Fibroblast of lung (primary cell): ENCODE data around the gene HS1BP3. TPM values are rescaled to one million over a fixed set of nuclear protein-coding genes. Genes with fewer than 3 reads are reported as not detected.

Source experiments
- DNase-seq, 2 donors: peaks; one replicate each; pipeline versions ENCODE4 v3.0.0 to v3.0.0-alpha.2; 2010; ENCODE audit warnings: low read depth in 2 of 2
- H2AFZ ChIP-seq: 2 replicates; pipeline ENCODE4 v1.5.1; 2012; ENCODE audit warnings: low read length, control low read depth, inconsistent platforms
- H3K27ac ChIP-seq: 2 replicates; pipeline ENCODE4 v1.5.1; 2011; ENCODE audit warnings: low read length, control low read depth; ENCODE audit not compliant: insufficient read depth
- H3K27me3 ChIP-seq: 2 replicates; pipeline ENCODE4 v1.5.1; 2011; ENCODE audit warnings: mild to moderate bottlenecking, low read length; ENCODE audit not compliant: control insufficient read depth, insufficient read depth
- H3K36me3 ChIP-seq: 2 replicates; pipeline ENCODE4 v1.5.1; 2011; ENCODE audit warnings: low read length; ENCODE audit not compliant: control insufficient read depth, insufficient read depth
- H3K4me1 ChIP-seq: 2 replicates; pipeline ENCODE4 v1.5.1; 2011; ENCODE audit warnings: low read length; ENCODE audit not compliant: control insufficient read depth, insufficient read depth; ENCODE audit errors: extremely low read depth
- H3K4me2 ChIP-seq: 2 replicates; pipeline ENCODE4 v1.5.1; 2011; ENCODE audit warnings: low read length, control low read depth; ENCODE audit not compliant: insufficient read depth; ENCODE audit errors: extremely low read depth
- H3K4me3 ChIP-seq, 4 experiments: fragments of 200-600 bp in 1 of 4; sonication (generic) in 1 of 4; replicated peaks in 1 of 4; 2 replicates each; pipeline ENCODE4 v1.5.1; 2011 to 2016; ENCODE audit warnings: low read length in 4 of 4, low read depth in 3 of 4, mild to moderate bottlenecking in 3 of 4, control low read depth in 2 of 4, inconsistent platforms in 1 of 4, mixed read lengths in 1 of 4; ENCODE audit not compliant: insufficient read depth in 1 of 4; ENCODE audit errors: control extremely low read depth in 1 of 4
- H3K79me2 ChIP-seq: 2 replicates; pipeline ENCODE4 v1.5.1; 2012; ENCODE audit warnings: mild to moderate bottlenecking, low read length, inconsistent platforms; ENCODE audit not compliant: control insufficient read depth, insufficient read depth
- H3K9ac ChIP-seq: 2 replicates; pipeline ENCODE4 v1.5.1; 2011; ENCODE audit warnings: mild to moderate bottlenecking, low read length, control low read depth; ENCODE audit not compliant: insufficient read depth
- H3K9me3 ChIP-seq: 2 replicates; pipeline ENCODE4 v1.5.1; 2012; ENCODE audit warnings: low read depth, low read length; ENCODE audit not compliant: control insufficient read depth, insufficient read depth
- H4K20me1 ChIP-seq: 2 replicates; pipeline ENCODE4 v1.5.1; 2011; ENCODE audit warnings: low read length; ENCODE audit not compliant: control insufficient read depth, insufficient read depth; ENCODE audit errors: extremely low read depth
- EZH2 ChIP-seq: IDR thresholded peaks from 2 replicates; pipeline ENCODE4 v1.5.1; 2012; ENCODE audit warnings: low read length, control low read depth, mild to moderate bottlenecking; ENCODE audit errors: missing control alignments
- polyA plus RNA-seq, 2 donors: library from polyadenylated mRNA; depleted of rRNA in 1 of 2; stranded (reverse) in 1 of 2; unstranded in 1 of 2; fragments of >200 nt; gene quantifications; 2 replicates each; pipeline ENCODE4 v1.2.1, GENCODE V29; 2011 to 2012; ENCODE audit warnings: missing spikeins in 1 of 2
- total RNA-seq: library from RNA; depleted of rRNA; stranded (reverse); fragments of >200 nt; gene quantifications from 2 replicates; pipeline ENCODE4 v1.2.1, GENCODE V29; 2014
- TF ChIP-seq, protein P1 (sequence below), 2 donors: IDR thresholded peaks in 1 of 2; conservative IDR thresholded peaks in 1 of 2; 1 replicate in 1 of 2; 2 replicates in 1 of 2; pipeline ENCODE4 v1.5.1; 2011 to 2012; ENCODE audit warnings: low read length in 2 of 2, control low read depth in 1 of 2, inconsistent platforms in 1 of 2, low read depth in 1 of 2, mild to moderate bottlenecking in 1 of 2

HS1BP3 gene
- total and polyA plus RNA-seq, 2 donors (not counting 1 experiment from before 2014, with no cell fraction given), result 17.8 to 38.1 TPM

- Histone ChIP-seq H3K4me1 (peaks cover 44% of the 10 kb centered on the region), H3K27ac (peak overlapping the region; percentile 27), H3K36me3 (no peaks in the 10 kb centered on the region), H2AFZ (no peak overlapping the region), H3K9ac (no peak overlapping the region), H3K4me3 (no peak overlapping the region), H3K4me2 (no peak overlapping the region), H3K9me3 (no peaks in the 10 kb centered on the region), H3K27me3 (no peaks in the 10 kb centered on the region), H3K79me2 (no peaks in the 10 kb centered on the region), H4K20me1 (no peaks in the 10 kb centered on the region)
- no peak for DNase-seq
- TF ChIP-seq, protein P1, sequence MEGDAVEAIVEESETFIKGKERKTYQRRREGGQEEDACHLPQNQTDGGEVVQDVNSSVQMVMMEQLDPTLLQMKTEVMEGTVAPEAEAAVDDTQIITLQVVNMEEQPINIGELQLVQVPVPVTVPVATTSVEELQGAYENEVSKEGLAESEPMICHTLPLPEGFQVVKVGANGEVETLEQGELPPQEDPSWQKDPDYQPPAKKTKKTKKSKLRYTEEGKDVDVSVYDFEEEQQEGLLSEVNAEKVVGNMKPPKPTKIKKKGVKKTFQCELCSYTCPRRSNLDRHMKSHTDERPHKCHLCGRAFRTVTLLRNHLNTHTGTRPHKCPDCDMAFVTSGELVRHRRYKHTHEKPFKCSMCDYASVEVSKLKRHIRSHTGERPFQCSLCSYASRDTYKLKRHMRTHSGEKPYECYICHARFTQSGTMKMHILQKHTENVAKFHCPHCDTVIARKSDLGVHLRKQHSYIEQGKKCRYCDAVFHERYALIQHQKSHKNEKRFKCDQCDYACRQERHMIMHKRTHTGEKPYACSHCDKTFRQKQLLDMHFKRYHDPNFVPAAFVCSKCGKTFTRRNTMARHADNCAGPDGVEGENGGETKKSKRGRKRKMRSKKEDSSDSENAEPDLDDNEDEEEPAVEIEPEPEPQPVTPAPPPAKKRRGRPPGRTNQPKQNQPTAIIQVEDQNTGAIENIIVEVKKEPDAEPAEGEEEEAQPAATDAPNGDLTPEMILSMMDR (conservative IDR thresholded peaks at IDR 0.05 in 1 of 2, IDR thresholded peaks at IDR 0.05 in 1 of 2; ENCODE audit: low read depth in 1 of 2, low read length in 2 of 2), result no peak
- no peak for TF ChIP-seq EZH2
Observed at GRCh38 chr2:20597860-20598183, 53.1 kb downstream of the HS1BP3 start.

GRCh38 chr2:20596973-20597859 is 53.7 kb downstream of the HS1BP3 start:
- TF ChIP-seq, protein P1 (conservative IDR thresholded peaks at IDR 0.05 in 1 of 2, IDR thresholded peaks at IDR 0.05 in 1 of 2; ENCODE audit: low read depth in 1 of 2, low read length in 2 of 2), result no peak
- no peak for TF ChIP-seq EZH2
- DNase-seq, result peak in 1 of 2 donors; percentile 91
- Histone ChIP-seq H4K20me1 (no peaks in the 10 kb centered on the region), H3K27ac (peak overlapping the region; percentile 41), H3K4me2 (no peak overlapping the region), H3K9ac (peak overlapping the region; percentile 9), H3K27me3 (no peaks in the 10 kb centered on the region), H3K4me3 (no peak overlapping the region), H3K36me3 (no peaks in the 10 kb centered on the region), H2AFZ (no peak overlapping the region), H3K9me3 (no peaks in the 10 kb centered on the region), H3K79me2 (no peaks in the 10 kb centered on the region), H3K4me1 (peaks cover 44% of the 10 kb centered on the region)

DNA sequence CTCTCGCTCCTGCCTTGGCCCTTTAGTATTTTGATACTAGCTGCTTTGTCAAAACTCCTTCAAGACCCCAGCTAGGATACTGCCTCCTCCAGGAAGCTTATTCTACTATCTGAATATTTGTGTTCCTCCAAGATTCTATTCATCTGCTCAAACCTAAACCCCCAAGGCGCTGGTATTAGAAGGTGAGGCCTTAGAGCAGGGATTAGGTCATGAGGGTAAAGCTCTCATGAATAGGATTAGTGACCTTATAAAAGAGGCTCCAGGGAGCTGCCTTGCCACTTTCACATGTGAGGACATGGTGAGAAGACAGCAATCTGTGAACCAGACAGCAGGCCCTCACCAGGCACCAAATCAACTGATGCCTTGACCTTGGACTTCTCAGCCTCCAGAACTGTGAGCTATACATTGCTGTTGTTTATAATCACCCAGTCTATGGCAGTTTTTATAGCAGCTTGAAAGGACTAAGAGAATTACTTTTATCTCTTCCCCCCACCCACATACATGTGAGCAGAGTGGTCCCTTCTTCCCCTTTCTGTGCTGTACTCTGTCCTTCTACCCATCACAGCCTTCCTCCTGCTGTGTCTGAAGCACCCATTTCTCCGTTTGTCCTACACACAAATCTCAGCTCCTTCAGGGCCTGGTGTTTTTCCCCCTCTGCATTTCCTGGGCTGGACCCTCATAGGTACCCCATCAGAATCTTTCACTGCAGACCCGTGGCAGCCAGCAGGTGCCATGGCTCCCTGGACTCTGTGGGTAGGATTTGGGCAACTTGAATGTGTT is 54.5 kb downstream of the HS1BP3 start:
- H3K9ac ChIP-seq, result peak overlapping the region; percentile 9
- H3K4me2 ChIP-seq, result no peak overlapping the region
- no peaks in the 10 kb centered on the region for H3K27me3 ChIP-seq
- TF ChIP-seq, protein P1 (conservative IDR thresholded peaks at IDR 0.05 in 1 of 2, IDR thresholded peaks at IDR 0.05 in 1 of 2; ENCODE audit: low read depth in 1 of 2, low read length in 2 of 2), result no peak
- TF ChIP-seq EZH2, result no peak
- peaks cover 44% of the 10 kb centered on the region for H3K4me1 ChIP-seq
- no peaks in the 10 kb centered on the region for H3K36me3 ChIP-seq
- no peaks in the 10 kb centered on the region for H3K9me3 ChIP-seq
- no peak for DNase-seq
- no peaks in the 10 kb centered on the region for H3K79me2 ChIP-seq
- H3K4me3 ChIP-seq, result no peak overlapping the region
- no peaks in the 10 kb centered on the region for H4K20me1 ChIP-seq
- peak overlapping the region; percentile 41 for H3K27ac ChIP-seq
- H2AFZ ChIP-seq, result no peak overlapping the region
